Vagina (tissue), 2 donors: ENCODE data around the gene TMEM38B.

Experiments
- CTCF ChIP-seq, 3 experiments: fragments of 450-650 bp in 2 of 3; fragments of 200-600 bp in 1 of 3; sonication (generic) in 1 of 3; IDR thresholded peaks; one replicate each; pipeline ENCODE4 v1.5.1; 2017 to 2019; ENCODE audit warnings: antibody characterized with exemption in 3 of 3, mild to moderate bottlenecking in 2 of 3, moderate library complexity in 2 of 3
- POLR2A ChIP-seq, 2 donors: fragments of 450-650 bp; IDR thresholded peaks; one replicate each; pipeline ENCODE4 v1.6.1; 2017; ENCODE audit warnings: antibody characterized with exemption in 2 of 2, mild to moderate bottlenecking in 2 of 2, moderate library complexity in 2 of 2
- POLR2AphosphoS5 ChIP-seq, 2 donors: sonication (generic); formaldehyde crosslinking; IDR thresholded peaks; one replicate each; pipeline ENCODE4 v1.9.0; 2017; ENCODE audit warnings: antibody characterized with exemption in 2 of 2, mild to moderate bottlenecking in 2 of 2, low read depth in 1 of 2; ENCODE audit not compliant: insufficient read depth in 1 of 2

GRCh38 chr9:105711867-105712266, 17.5 kb downstream of the TMEM38B start:
- no peak for TF ChIP-seq CTCF (IDR thresholded peaks at IDR 0.05)
- no peak for TF ChIP-seq POLR2A (IDR thresholded peaks at IDR 0.05)
- TF ChIP-seq POLR2AphosphoS5 (IDR thresholded peaks at IDR 0.05; ENCODE audit: insufficient read depth in 1 of 2, low read depth in 1 of 2): no peak
